Activated T-cell treated with anti-CD3 and anti-CD28 coated beads, Interleukin-2, amount 50 U/mL, for 48 hours (primary cell): ENCODE data around the gene NTN1.

Source experiments
- DNase-seq, 2 experiments: peaks; one replicate each; pipeline ENCODE4 v3.0.0-alpha.2; 2020

The NTN1 gene

DNA sequence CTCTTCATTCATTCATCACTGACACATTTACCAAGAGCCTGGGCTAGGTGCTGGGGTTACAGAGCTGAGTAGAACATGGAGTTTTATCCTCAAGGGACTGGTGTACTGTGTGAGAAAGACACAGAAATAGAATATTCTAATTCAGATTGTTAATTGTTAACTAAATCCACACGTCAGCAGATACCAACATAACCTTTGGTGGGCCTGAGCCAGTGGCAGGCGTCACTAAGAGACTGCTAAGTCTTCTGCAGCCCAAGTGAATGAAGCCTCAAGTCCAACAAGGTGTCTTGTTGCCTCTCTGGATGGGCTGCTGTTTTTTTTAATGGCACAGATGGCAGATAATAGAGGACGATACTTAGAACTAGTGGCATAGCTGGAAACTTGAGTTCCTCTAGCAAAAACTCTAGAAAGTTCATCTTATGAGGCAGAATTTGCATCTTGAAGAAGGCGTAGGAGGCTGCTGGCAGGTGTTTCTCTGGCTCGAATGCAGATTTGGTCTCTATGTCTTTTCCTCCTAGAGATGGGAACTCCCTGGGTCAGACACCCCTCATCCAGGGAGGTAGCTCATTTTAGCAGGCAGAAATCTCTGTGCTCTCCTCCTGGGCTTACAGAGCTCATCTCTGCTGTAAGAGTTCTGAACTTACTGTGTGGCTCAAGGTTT lies 179.5 kb downstream of the NTN1 start:
- no peak for DNase-seq

DNA sequence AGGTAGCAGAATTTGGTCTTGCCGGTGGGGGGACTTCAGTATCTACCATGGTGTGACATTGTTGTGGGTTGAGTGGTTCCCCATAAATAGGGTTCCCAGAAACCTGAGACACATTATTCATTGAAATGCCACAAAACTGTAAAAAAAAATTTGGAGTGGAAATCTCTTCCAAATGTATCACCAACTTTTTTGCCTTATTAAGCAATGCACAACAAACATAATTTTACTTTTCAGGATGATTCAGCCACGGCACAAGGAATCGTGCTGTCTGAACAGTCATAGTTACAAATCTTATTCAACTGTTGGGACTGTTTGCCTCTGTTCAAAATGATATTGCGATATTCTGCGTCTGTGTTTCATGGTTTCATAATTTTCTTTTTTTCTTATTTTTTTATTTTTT lies 181.2 kb downstream of the NTN1 start:
- DNase-seq, result no peak

DNA sequence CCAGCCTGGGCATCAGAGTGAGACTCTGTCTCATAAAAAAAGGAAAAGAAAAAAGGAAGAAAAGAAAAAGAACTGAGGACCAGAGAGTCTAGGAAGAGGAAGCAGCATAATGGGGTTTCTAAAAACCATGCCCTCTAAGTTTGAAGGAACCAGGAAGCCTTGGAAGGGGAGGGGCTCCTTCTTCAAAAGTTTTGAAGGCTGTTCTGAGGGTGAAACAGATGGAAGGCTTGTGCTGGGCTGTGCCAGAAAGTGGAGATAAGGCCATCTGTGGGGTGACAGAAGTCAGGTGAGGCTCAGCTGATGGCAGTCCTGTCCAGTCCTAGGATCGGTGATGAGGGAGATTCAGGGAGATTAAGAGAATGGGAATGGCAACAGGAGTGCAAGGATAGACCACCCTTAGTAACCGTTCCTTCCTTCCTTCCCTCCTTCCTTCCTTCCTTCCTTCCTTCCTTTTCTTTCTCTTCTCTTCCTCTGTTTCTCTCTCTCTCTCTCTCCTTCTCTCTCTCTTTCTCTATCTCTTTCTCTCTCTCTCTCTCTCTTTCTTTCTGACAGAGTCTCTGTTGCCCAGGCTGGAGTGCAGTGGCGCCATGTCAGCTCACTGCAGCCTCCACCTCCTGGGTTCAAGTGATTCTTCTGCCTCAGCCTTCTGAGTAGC lies 182.6 kb downstream of the NTN1 start:
- DNase-seq, result no peak

DNA sequence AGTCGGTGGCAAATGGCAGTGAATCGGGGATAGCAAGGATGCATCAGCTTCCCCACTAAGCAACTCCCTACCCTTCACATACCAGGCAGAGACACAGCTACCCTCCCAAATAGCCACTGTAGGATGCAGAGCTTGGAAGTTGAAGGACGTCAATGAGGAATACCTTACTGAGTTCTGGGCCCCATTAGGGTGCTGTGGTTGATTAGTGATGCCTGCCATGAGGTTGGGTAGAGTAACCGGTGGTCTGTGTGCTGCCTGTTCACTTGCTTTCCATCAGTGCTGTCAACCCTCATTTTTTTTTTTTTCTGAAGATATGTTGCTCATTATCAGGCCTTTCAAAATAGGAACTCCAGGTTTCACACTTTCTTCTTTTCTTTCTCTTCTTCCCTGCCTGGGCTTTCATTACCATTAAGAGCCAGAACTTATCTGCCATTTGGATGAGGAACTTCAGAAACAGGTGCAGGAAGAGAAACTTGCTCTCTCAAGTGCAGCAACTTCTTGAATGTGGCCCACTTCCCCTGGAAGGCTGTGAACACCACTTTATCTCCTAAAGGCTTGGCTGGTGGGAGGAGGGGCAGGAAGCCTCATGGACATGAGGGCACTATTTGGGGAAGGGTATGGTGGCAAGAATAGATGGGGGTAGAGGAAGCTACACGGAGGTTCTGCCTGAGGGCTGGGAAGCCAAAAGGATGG lies 183.5 kb downstream of the NTN1 start:
- DNase-seq, result no peak

DNA sequence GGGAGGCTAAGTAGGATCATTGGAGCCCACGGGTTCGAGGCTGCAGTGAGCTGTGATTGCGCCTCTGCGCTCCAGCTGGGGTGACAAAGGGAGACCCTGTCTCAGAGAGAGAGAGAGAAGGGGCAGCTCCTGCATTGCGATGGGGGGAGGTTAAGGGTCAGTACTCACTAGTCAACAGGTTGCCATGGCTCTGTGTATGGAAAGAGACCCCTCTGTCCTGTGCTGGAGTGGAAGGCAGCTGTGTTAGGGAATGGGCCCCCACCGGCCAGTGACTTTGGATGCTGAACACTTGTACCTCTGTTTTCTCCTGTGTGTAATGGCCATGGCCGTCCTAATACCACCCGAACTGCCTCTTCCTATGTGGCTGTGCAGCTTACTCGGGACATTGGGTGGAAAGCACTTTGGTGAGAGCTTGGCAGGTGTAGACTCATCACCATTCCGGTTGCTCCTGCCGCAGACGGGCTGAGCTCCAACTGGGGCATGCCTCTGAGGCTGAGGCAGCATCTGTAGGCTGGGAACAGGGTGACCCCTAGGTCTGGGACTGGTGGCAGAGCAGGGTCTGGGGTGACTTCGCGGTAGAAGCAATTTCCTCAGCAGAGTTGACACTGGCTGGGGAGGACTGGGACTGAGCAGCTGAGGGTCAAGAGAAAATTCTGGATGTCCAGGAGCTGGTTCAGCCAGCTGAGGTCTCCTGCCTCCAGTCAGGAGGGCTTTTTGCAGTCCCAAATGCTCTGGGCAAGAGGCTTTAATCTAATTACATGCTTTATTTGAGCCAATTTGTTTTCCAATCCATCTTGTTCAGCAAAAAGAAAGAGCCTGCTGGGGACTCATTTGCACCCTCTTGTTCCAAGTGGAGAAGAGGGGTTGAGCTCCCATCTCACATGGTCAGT lies 184.5 kb downstream of the NTN1 start:
- no peak for DNase-seq

GRCh38 chr17:9206410-9206703 lies 185.0 kb downstream of the NTN1 start:
- no peak for DNase-seq

GRCh38 chr17:9206741-9207332 lies 185.5 kb downstream of the NTN1 start:
- no peak for DNase-seq

DNA sequence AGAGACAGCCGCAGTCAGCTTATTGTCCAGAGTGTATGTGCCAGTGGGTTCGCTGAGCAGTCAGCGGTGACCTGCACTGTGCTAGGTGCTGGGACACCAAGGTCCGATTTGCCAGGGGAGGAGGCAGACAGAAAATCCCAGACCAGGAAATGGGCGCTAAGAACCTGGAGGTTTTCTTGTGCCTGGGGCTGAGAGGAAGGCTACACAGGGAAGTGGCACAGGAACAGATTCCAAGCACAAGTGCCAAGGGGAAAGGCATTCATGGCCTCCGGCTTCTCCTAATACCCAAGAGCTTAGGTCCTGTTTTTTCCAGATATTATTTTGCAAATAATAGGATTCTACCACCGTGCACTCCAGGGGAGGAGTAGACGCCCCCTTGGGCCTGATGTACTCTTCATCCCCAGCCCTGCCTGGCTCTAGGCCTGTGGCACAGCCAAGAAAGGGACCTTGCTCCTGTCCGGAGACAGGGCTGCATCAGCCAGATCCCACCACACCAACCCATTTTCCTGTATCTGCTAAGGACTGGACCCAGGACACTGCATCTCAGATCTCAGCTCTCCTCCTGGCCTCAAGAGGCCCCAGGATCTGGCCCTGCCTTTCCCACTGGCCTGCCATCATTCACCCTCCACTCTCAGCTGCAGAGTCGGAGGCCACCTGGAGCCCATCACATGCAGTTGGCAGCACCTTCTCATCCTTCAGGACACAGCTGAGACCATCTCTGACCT lies 187.2 kb downstream of the NTN1 start:
- DNase-seq, result no peak

DNA sequence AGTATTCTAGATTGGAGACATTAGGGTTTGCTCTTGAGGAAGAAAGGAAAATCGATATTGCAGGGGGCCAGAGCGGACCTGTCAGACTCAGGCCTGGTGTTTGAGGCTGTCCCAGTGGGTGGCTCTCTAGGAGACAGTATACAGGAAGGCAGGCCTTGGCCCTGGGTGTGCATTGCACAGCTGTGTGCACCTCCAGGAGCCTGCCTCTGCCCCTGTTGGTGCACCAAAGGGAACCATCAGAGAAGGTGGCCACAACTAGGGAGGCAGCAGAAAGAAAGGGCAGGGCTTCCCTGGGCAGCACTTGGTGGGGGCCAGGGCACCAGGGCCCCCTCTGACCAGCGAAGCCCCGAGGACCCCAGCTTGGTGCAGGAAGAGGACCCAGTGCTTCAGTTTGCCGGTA lies 188.0 kb downstream of the NTN1 start:
- DNase-seq, result no peak

DNA sequence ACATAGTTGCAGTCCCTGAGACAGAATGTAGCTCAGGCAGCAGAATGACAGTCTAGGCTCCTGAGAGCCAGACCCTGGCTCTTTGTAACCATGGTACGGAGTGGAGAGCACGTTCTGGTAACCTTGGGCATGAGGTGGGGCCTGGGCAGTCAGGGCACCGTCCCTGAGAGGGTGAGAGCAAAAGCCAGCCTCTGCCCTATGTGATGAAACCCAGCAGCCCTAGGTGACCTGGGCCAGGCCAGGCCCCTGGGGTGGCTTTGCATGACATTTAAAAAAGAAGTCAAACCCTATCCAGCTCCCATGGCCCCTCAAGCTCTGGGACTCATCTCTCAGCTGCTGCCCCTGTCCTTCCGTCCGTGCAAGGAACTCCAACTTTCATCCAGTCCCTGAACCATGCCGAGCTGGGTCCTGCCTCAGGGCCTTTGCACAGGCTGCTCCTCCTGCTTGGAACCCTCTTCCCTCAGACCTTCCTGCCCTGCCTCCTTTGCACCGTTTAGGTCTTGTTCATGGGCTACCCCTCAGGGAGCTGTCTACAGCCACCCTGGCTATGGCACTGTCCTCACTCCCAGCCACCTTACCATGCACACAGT lies 188.6 kb downstream of the NTN1 start:
- DNase-seq, result no peak

GRCh38 chr17:9211133-9211765 lies 189.9 kb downstream of the NTN1 start:
- no peak for DNase-seq

GRCh38 chr17:9212376-9213302 lies 191.3 kb downstream of the NTN1 start:
- no peak for DNase-seq

GRCh38 chr17:9213303-9213640 lies 192.0 kb downstream of the NTN1 start:
- no peak for DNase-seq

DNA sequence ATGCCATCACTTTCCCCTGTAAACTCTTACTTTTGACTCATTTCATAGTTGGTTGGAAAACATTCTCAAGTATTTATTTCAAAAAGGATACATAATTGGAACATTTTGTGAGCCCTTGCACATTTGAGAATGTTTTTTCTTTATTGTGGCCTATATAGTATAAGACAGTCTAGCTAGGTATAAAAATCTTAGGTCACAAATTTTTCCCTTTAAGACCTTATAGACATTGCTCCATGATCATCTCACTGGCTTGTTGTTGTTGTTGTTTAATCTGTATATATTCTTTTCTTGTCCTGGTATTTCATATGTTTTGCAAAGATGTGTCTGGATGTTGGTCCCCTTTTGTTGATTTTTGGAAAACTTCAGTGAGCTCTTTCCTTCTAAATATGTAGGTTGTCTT lies 194.2 kb downstream of the NTN1 start:
- no peak for DNase-seq

DNA sequence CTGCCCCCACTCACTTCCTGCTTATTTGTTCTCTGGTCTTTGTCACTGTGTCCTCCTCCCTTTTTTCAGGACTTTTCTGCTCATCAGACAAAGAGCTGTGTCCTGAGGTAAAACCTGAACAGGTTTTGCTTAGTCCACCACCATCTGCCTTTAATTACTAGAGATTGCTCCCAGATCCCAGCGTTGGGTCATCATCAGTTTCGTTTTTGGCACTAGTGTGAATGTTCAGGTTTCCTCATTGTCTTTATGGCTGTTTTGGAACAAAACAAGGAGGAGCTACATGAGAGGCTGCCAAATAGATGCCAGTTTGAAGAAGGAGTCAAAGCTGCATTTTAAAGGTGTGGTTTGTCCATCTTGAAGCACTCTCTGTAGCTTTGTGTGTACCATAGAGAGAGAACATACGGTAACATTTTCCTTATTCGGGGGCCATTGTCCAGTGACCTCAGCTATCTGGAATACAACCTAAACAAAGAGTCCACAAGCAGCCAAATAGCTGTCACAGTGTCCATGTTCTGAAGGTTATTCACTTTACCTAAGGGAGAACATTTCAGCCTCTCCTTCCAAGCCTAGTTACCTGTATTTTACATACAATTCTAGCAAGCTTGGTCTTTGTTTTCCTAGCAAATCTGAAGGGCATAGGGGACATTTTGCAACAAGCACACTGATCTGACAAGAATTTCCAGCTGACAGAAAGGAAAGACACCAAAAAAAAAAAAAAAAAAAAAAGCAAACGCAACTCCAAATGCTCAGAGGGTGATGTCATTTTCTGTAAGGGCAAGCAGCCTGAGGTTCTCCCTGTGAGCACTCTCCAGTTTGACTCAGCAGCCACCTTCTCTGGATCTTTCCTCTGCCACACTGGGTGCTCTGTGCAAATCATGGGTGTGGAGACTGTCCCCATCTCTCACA lies 196.1 kb downstream of the NTN1 start:
- no peak for DNase-seq

DNA sequence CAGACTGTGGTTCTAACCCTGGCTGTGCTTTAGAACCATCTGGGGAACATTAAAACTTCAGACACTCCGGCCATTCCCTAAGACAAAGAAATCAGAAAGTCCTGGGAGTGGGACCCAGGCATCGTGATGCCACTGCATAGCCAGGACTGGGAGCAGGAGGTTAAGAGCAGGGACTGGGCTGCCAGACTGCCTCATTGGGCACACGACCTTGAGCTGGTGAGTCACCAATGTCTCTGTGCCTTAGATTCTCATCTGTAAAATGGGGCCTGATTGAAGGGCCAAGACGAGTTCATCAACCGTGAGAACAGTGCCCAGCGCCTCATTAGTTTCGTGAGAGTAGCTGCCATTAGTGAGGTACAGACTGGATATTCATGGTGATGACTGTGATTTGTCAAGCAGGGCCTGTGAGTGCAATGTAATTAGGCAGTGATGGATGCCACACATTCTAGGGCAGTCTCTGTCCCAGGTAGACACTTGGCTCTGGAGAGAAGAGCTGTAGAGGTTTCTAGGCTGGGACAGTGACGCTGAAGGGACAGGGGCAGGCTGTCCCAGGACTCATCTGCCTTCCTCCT lies 196.8 kb downstream of the NTN1 start:
- no peak for DNase-seq

DNA sequence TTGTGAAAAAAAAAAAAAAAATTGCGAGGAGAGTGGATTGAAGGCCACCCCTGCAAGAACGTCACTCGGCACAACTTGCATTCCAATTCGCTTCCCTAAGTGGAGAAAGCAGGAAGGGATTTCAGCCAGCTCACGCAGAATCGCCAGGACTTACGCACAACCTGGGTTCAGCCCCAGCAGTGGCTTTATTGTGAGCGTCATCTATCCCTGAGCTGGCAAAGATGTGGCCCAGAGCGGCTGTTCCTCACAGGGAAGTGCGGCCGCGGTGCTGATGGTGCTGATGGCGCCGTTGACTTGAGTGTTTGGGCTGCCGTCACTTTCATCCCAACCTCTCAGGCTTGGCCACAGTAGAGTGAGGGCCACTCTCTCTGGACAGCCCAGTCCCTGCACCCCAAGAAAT lies 197.6 kb downstream of the NTN1 start:
- DNase-seq, result no peak

GRCh38 chr17:9219631-9220397 lies 198.5 kb downstream of the NTN1 start:
- DNase-seq, result no peak
